ENCODE measurements around the gene SLC35E4. TPM values are rescaled to one million over a fixed set of nuclear protein-coding genes. Genes with fewer than 3 reads are reported as not detected.

The SLC35E4 gene
- total and polyA plus RNA-seq, 9 of the 15 experiments (the other 6 are each of a cell fraction or from before 2014, with no cell fraction given): 0.06 to 2.3 (median 0.86) TPM; not detected in 1

GRCh38 chr22:30606455-30607299 lies 28.9 kb upstream of the SLC35E4 start, which contains the start of gene TCN2 (continued):
- no peak for TF ChIP-seq CEBPZ (IDR thresholded peaks at IDR 0.05; ENCODE audit: borderline replicate concordance, low read depth, low read length)
- no peak for TF ChIP-seq MCM3 (IDR thresholded peaks at IDR 0.05)
- TF ChIP-seq DEAF1 (CRISPR knock-in tag; IDR thresholded peaks at IDR 0.05): no peak
- TF ChIP-seq VEZF1 (CRISPR knock-in tag; IDR thresholded peaks at IDR 0.05): peak; percentile 61; the same call in 1 of the 2 replicates
- TF ChIP-seq ZNF124 (CRISPR knock-in tag; IDR thresholded peaks at IDR 0.05): no peak
- TF ChIP-seq L3MBTL2 (IDR thresholded peaks at IDR 0.05): peak; percentile 48; the same call in 1 of the 2 replicates
- TF ChIP-seq CXXC5 (CRISPR knock-in tag; IDR thresholded peaks at IDR 0.05): 0 out of 2 replicates have a peak, but pooled peaks have one; percentile 18
- TF ChIP-seq PBX2 (CRISPR knock-in tag; IDR thresholded peaks at IDR 0.05; ENCODE audit: low read depth): no peak
- TF ChIP-seq PBX2 (tag; conservative IDR thresholded peaks at IDR 0.05; ENCODE audit: low read depth): no peak
- no peak for TF ChIP-seq ZNF644 (tag; IDR thresholded peaks at IDR 0.05; ENCODE audit: low read depth)
- peak; percentile 40; the same call in 1 of the 2 replicates for TF ChIP-seq POLR2G (IDR thresholded peaks at IDR 0.05; ENCODE audit: low read depth, low read length)
- TF ChIP-seq ILK (tag; IDR thresholded peaks at IDR 0.05; ENCODE audit: borderline replicate concordance, low read depth): no peak
- TF ChIP-seq HNRNPK (IDR thresholded peaks at IDR 0.05; ENCODE audit: low read depth, low read length, poor library complexity, severe bottlenecking): no peak
- no peak for TF ChIP-seq ZBTB43 (CRISPR knock-in tag; IDR thresholded peaks at IDR 0.05)
- no peak for TF ChIP-seq ZNF586 (CRISPR knock-in tag; conservative IDR thresholded peaks at IDR 0.05)
